Measurements from ENCODE around the gene PHF2. TPM values are rescaled to one million over a fixed set of nuclear protein-coding genes. Genes with fewer than 3 reads are reported as not detected.

PHF2 gene
- total RNA-seq, 1 donor from 2014 or later, result 23.0 TPM

- peak; percentile 68 for DNase-seq (ENCODE audit: low spot score)
These were observed 73.4 kb downstream of the PHF2 start for GRCh38 chr9:93649610-93650261.

- peak; percentile 87 for DNase-seq (ENCODE audit: low spot score)
These were observed 74.1 kb downstream of the PHF2 start for GRCh38 chr9:93650448-93650847.

DNA sequence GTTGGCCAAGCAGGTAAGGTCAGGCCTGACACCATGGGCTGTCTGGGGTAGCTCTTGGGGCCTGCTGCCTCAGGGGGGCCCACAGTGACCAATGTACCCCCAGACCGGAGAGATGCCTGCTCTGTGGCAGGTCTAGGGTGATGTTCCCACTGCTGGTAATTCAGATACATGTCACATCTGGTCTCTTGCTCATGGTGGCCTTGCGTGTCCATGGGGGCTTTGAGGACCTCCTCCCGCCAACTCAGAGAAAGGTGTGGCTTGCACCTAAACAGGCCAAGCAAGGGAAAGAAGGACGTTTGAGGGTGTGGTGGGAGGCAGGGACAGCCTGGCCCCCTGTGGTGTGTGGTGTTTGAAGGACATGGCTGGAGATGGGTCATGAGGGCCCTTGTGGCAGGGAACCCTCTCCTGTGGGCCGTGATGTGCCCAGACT is 75.2 kb downstream of the PHF2 start:
- peak; percentile 76 for DNase-seq (ENCODE audit: low spot score)

- peak; percentile 85 for DNase-seq (ENCODE audit: low spot score)
These were observed 76.5 kb downstream of the PHF2 start for GRCh38 chr9:93652604-93653592.

GRCh38 chr9:93653760-93654159 is 77.4 kb downstream of the PHF2 start:
- DNase-seq (ENCODE audit: low spot score), result peak; percentile 71

GRCh38 chr9:93654351-93654961 is 78.1 kb downstream of the PHF2 start:
- DNase-seq (ENCODE audit: low spot score), result peak; percentile 87

- DNase-seq (ENCODE audit: low spot score), result peak; percentile 83
These were observed 79.4 kb downstream of the PHF2 start for GRCh38 chr9:93655621-93656425.

GRCh38 chr9:93656426-93657239 is 80.2 kb downstream of the PHF2 start:
- DNase-seq (ENCODE audit: low spot score), result peak; percentile 72

DNA sequence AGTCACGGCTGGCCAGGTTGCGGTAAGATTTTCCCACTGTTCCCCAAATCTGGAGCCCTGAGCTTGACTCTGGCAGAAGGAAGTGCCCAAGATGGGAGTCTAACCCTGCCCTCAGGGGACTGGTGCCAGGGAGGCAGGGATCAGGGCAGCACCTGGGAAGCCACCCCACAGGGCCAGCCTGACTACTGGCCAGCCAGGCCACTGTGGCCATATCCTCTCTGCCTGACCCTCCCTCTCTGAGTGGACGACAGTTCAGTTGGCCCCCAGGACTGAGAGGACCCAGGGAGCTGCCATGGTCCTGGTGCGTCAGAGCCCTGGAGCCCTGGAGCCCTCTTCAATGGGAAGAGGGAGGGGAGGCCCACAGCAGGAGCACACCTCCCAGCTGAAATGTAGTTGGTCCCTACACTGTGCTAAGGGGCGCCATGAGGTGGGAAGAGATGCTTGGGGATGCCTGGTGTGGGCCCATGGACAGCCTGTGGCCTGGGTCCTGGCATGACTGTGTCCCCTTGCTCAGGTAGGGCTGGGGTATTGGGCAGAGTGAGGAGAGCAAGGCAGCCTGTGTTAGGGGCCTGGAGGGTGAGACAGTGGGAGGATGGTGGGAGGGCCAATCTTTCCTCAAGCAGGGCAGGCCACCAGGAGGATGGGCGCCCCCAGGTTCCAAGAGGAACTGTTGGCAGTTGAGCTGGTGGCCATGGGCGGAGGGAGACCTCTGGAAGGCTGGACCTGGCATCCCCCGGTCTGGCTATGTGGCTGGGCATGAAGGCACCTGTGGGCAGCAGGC is 81.1 kb downstream of the PHF2 start:
- peak; percentile 47 for DNase-seq (ENCODE audit: low spot score)

- DNase-seq (ENCODE audit: low spot score), result peak; percentile 82
These were observed 82.0 kb downstream of the PHF2 start for GRCh38 chr9:93658184-93658925.

DNA sequence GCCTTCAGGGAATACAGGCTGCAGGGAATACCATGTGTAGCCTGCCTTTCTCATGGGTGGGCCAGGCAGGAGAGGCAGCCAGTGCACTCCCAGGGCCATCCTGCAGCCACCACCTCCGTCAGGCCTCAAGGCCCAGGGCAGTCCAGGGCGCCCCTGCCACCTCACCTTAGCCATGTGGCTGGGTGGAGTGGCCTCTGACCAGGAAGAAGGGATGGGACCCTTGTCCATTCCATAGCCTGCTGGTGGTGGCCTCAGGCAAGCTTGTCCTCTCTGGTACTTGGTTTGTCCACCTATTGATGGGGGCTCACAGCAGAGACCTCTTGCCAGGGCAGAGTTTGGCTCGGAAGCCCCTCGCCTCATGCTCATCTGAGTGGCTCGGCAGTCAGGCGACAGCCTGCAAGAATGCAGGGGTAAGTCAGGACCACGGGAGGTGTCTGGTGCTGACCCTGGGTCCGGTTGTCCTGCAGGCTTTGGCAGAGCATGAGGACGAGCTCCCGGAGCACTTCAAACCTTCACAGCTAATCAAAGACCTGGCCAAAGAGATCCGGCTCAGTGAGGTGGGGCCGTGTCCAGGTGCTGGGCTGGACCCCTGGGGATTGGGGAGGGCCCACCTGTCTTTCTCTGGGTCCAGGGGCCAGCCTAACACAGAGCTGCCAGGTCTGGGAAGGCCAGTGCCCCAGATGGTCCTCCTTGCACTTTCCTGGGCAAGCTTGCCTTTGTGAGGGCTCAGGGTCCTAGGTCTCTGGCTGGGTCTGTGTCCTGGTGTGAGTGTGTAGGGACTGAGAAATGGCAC is 82.9 kb downstream of the PHF2 start:
- peak; percentile 72 for DNase-seq (ENCODE audit: low spot score)

DNA sequence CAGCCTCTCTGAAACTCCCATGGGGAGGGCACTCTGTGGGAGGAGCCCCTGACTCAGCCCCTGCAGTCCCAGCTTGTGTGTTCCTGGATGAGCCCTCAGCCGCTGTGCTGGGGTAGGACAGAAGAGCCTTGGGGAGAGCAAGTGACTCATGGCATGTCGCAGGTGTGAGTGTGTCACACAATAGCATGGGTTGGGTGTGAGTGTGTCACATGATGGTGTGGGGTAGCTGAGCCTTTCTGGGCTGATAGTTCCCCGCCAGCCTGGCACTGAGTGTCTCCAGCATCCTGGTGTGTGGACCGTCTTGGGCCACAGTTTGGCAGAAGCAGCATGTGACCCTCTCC is 83.4 kb downstream of the PHF2 start:
- DNase-seq (ENCODE audit: low spot score), result peak; percentile 45

GRCh38 chr9:93660352-93661046 is 84.1 kb downstream of the PHF2 start:
- peak; percentile 60 for DNase-seq (ENCODE audit: low spot score)

GRCh38 chr9:93661591-93661990 is 85.2 kb downstream of the PHF2 start:
- DNase-seq (ENCODE audit: low spot score), result no peak

DNA sequence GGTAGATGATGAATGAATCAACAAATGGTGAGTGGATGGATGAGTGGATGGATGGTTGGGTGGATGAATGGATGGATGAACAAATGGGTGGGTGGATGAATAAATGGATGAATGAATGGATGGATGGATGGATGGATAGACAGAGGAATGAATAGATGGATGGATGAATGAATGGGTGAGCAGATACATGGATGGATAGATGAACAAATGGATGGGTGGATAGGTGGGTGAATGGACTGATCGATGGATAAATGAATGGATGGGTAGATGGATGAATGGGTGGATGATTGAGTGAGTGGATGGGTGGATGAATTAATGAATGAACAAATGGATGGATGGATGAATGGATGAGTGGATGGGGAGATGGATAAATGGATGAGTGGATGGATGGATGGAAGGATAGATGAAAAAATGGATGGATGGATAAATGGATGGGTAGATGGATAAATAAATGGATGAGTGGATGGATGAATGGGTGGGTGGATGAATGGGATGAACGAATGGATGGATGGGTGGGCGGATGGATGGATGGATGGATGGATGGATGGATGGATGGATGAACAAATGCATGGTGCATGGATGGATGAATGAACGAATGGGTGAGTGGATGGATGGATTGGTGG is 85.7 kb downstream of the PHF2 start:
- DNase-seq (ENCODE audit: low spot score), result no peak

GRCh38 chr9:93662952-93663572 is 86.7 kb downstream of the PHF2 start:
- no peak for DNase-seq (ENCODE audit: low spot score)
